H9 (cell line): ENCODE measurements around the gene LEF1. TPM values are rescaled to one million over a fixed set of nuclear protein-coding genes. Genes with fewer than 3 reads are reported as not detected.

Experiments used
- DNase-seq: peaks from one replicate; pipeline ENCODE4 v3.0.0-alpha.2; 2017
- H2AFZ ChIP-seq: one replicate; pipeline ENCODE4 v1.6.1; 2013; ENCODE audit warnings: mild to moderate bottlenecking, low read length, control low read depth, moderate library complexity
- H2AK5ac ChIP-seq: 2 replicates; pipeline ENCODE4 v1.6.1; 2013; ENCODE audit warnings: low read length, control low read depth, mixed read lengths; ENCODE audit not compliant: insufficient read length
- H2BK120ac ChIP-seq: one replicate; pipeline ENCODE4 v1.6.1; 2013; ENCODE audit warnings: low read depth, mild to moderate bottlenecking, low read length, control low read depth, inconsistent platforms; ENCODE audit not compliant: poor library complexity, severe bottlenecking
- H2BK12ac ChIP-seq: 2 replicates; pipeline ENCODE4 v1.6.1; 2013; ENCODE audit warnings: low read length, control low read depth, mixed read lengths, low read depth; ENCODE audit not compliant: insufficient read length
- H2BK15ac ChIP-seq: 2 replicates; pipeline ENCODE4 v1.6.1; 2013; ENCODE audit warnings: low read depth, low read length, control low read depth
- H2BK20ac ChIP-seq: one replicate; pipeline ENCODE4 v1.6.1; 2013; ENCODE audit warnings: low read depth, mild to moderate bottlenecking, low read length, control low read depth, inconsistent platforms; ENCODE audit not compliant: poor library complexity, severe bottlenecking
- H2BK5ac ChIP-seq: 2 replicates; pipeline ENCODE4 v1.6.1; 2013; ENCODE audit warnings: low read length, control low read depth, mixed read lengths; ENCODE audit not compliant: insufficient read length
- H3K14ac ChIP-seq: 2 replicates; pipeline ENCODE4 v1.6.1; 2013; ENCODE audit warnings: low read length, control low read depth; ENCODE audit not compliant: insufficient read depth
- H3K18ac ChIP-seq: 2 replicates; pipeline ENCODE4 v1.6.1; 2013; ENCODE audit warnings: low read depth, mild to moderate bottlenecking, mixed read lengths, low read length, control low read depth; ENCODE audit not compliant: insufficient read length
- H3K23ac ChIP-seq: 2 replicates; pipeline ENCODE4 v1.6.1; 2013; ENCODE audit warnings: low read length, control low read depth, mixed read lengths, low read depth; ENCODE audit not compliant: insufficient read length
- H3K23me2 ChIP-seq: 2 replicates; pipeline ENCODE4 v1.6.1; 2013; ENCODE audit warnings: low read depth, mild to moderate bottlenecking, mixed read lengths, low read length, control low read depth; ENCODE audit not compliant: insufficient read length, poor library complexity, severe bottlenecking
- H3K27ac ChIP-seq: 2 replicates; pipeline ENCODE4 v1.5.1; 2013; ENCODE audit warnings: low read length, control low read depth, mixed read lengths, low read depth; ENCODE audit not compliant: insufficient read length
- H3K27me3 ChIP-seq: 2 replicates; pipeline ENCODE4 v1.6.1; 2013; ENCODE audit warnings: low read length, control low read depth, inconsistent platforms; ENCODE audit not compliant: insufficient read depth
- H3K4ac ChIP-seq: 2 replicates; pipeline ENCODE4 v1.6.1; 2013; ENCODE audit warnings: low read depth, mild to moderate bottlenecking, control low read depth, inconsistent platforms, low read length, moderate library complexity
- H3K4me1 ChIP-seq: 2 replicates; pipeline ENCODE4 v1.6.1; 2013; ENCODE audit warnings: low read length, control low read depth, inconsistent platforms; ENCODE audit not compliant: insufficient read depth
- H3K4me2 ChIP-seq: 2 replicates; pipeline ENCODE4 v1.6.1; 2013; ENCODE audit warnings: low read length, control low read depth, mixed read lengths; ENCODE audit not compliant: insufficient read length, insufficient read depth
- H3K56ac ChIP-seq: 2 replicates; pipeline ENCODE4 v1.6.1; 2013; ENCODE audit warnings: low read depth, mild to moderate bottlenecking, mixed read lengths, low read length, control low read depth; ENCODE audit not compliant: insufficient read length
- H3K79me1 ChIP-seq: 2 replicates; pipeline ENCODE4 v1.6.1; 2013; ENCODE audit warnings: low read depth, mild to moderate bottlenecking, moderate library complexity, low read length, control low read depth, inconsistent platforms; ENCODE audit not compliant: insufficient read depth, poor library complexity, severe bottlenecking
- H3K79me2 ChIP-seq: 2 replicates; pipeline ENCODE4 v1.6.1; 2013; ENCODE audit warnings: low read length, control low read depth, inconsistent platforms; ENCODE audit not compliant: insufficient read depth
- H3K9ac ChIP-seq: 2 replicates; pipeline ENCODE4 v1.6.1; 2013; ENCODE audit warnings: low read length, control low read depth, mixed read lengths; ENCODE audit not compliant: insufficient read length; ENCODE audit errors: extremely low read depth
- H3K9me3 ChIP-seq: one replicate; pipeline ENCODE4 v1.6.1; 2013; ENCODE audit warnings: low read depth, low read length, inconsistent platforms; ENCODE audit not compliant: control insufficient read depth
- H3T11ph ChIP-seq: one replicate; pipeline ENCODE4 v1.6.1; 2013; ENCODE audit warnings: mild to moderate bottlenecking, low read length, control low read depth, inconsistent platforms
- H4K20me1 ChIP-seq: one replicate; pipeline ENCODE4 v1.6.1; 2013; ENCODE audit not compliant: control insufficient read depth, insufficient read length, insufficient read depth
- H4K5ac ChIP-seq: 2 replicates; pipeline ENCODE4 v1.6.1; 2013; ENCODE audit warnings: low read depth, mild to moderate bottlenecking, mixed read lengths, low read length, control low read depth; ENCODE audit not compliant: insufficient read length
- H4K8ac ChIP-seq: replicated peaks from 2 replicates; pipeline ENCODE4 v1.6.1; 2013; ENCODE audit warnings: low read length, control low read depth, mixed read lengths, low read depth; ENCODE audit not compliant: insufficient read length
- H4K91ac ChIP-seq: 2 replicates; pipeline ENCODE4 v1.6.1; 2013; ENCODE audit warnings: low read depth, mild to moderate bottlenecking, moderate library complexity, mixed read lengths, low read length, control low read depth; ENCODE audit not compliant: insufficient read length
- H3K27ac Mint-ChIP-seq, 3 experiments: 2 replicates in 2 of 3; 3 replicates in 1 of 3; pipeline ENCODE4 v1.8.0; 2020 to 2021; ENCODE audit warnings: mixed read lengths in 3 of 3, mild to moderate bottlenecking in 1 of 3, moderate library complexity in 1 of 3
- H3K27me3 Mint-ChIP-seq: 2 replicates; pipeline ENCODE4 v1.8.0; 2021; ENCODE audit warnings: low read depth, mild to moderate bottlenecking, moderate library complexity, mixed read lengths
- H3K36me3 Mint-ChIP-seq, 3 experiments: 2 replicates in 2 of 3; 3 replicates in 1 of 3; pipeline ENCODE4 v1.8.0; 2020 to 2021; ENCODE audit warnings: low read depth in 3 of 3, mixed read lengths in 3 of 3; ENCODE audit not compliant: insufficient read depth in 1 of 3
- H3K4me1 Mint-ChIP-seq, 2 experiments: 2 replicates each; pipeline ENCODE4 v1.8.0; 2020; ENCODE audit warnings: mixed read lengths in 2 of 2
- H3K4me3 Mint-ChIP-seq, 2 experiments: 2 replicates in 1 of 2; 3 replicates in 1 of 2; pipeline ENCODE4 v1.8.0; 2020 to 2021; ENCODE audit warnings: mild to moderate bottlenecking in 2 of 2, mixed read lengths in 2 of 2, moderate library complexity in 1 of 2
- H3K9me3 Mint-ChIP-seq, 2 experiments: 2 replicates in 1 of 2; 3 replicates in 1 of 2; pipeline ENCODE4 v1.8.0; 2020; ENCODE audit warnings: mild to moderate bottlenecking in 2 of 2, mixed read lengths in 2 of 2, moderate library complexity in 1 of 2
- WGBS: extraction: QIAGEN DNeasy Blood & Tissue Kit; methylation state at CpG from one replicate; pipeline ENCODE4 v1.1.7; 2013; ENCODE audit warnings: missing lambda C conversion rate, low lambda C conversion rate, mixed read lengths; ENCODE audit not compliant: insufficient read length; ENCODE audit errors: extremely low coverage; 5-methylcytosine and 5-hydroxymethylcytosine counted together
- total RNA-seq: library from RNA; stranded (reverse); gene quantifications from 2 replicates; pipeline ENCODE4 v1.2.1, GENCODE V29; 2021
- TF ChIP-seq, protein P1 (sequence below): fragments of 200-600 bp; sonication (generic); conservative IDR thresholded peaks from 3 replicates; pipeline ENCODE4 v1.8.0; 2021; ENCODE audit warnings: antibody characterized with exemption, mild to moderate bottlenecking

The LEF1 gene
- total RNA-seq, 1 experiment from 2014 or later, result 2.5 TPM

DNA sequence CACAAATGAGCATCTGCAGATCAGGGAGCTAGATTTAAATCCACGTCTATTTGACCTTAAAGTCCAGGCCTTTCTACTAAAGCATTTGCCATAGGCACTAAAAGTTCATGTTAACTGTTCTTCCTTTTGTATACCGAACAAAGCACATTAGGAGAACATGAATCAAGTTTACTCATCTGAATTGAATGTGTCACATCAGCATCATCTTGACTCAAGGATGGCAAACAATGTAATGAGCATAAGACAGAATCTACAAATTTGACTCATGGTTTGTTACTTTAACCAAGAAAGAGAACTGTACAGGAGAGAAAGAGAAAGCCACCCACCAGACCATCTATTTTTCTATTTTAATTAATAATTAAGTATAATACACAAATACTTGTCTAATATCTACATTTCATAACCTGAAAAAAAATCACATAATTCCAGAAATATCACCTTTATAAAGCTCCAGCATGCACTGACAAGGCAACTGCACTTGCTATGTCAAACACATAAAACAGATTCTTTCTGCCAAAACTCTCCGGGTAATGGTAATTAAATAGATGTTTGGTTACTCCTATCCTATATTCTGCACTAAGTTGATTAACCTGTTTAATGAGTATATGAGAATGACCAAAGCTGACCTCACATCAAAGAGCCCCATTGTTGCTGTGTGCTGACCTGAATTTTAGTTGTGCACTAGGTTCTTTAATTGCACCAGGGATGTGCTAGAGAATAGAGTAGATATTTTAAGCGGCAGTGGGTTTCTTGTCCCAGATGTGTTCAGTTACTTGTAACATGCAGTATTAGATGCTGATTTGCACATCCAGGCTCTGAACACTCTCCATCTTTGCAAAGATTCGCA is 42.5 kb upstream of the LEF1 start:
- Histone ChIP-seq H3K23ac (no peak overlapping the region), H4K20me1 (no peaks in the 10 kb centered on the region), H3K79me2 (no peaks in the 10 kb centered on the region), H3K18ac (no peak overlapping the region), H3T11ph (no peak overlapping the region), H2BK5ac (no peak overlapping the region), H3K4me2 (no peak overlapping the region), H3K27ac (no peak overlapping the region), H2BK120ac (no peak overlapping the region), H3K4me1 (peaks cover 2% of the 10 kb centered on the region; the same call in 1 of the 2 replicates), H3K79me1 (no peaks in the 10 kb centered on the region), H3K56ac (no peak overlapping the region), H3K27me3 (no peaks in the 10 kb centered on the region; the same call in 1 of the 2 replicates), H4K8ac (no peak overlapping the region), H3K9me3 (no peaks in the 10 kb centered on the region), H2AFZ (no peak overlapping the region), H4K91ac (no peak overlapping the region), H2BK20ac (no peak overlapping the region), H3K4ac (no peak overlapping the region), H2AK5ac (no peak overlapping the region), H3K9ac (no peak overlapping the region), H3K14ac (no peak overlapping the region), H2BK12ac (no peak overlapping the region), H3K23me2 (no peaks in the 10 kb centered on the region), H2BK15ac (no peak overlapping the region), H4K5ac (no peak overlapping the region)
- no peak overlapping the region for H3K4me3 Mint-ChIP-seq
- WGBS, result no CpG with 5 or more reads among the region's 5 CpGs
- TF ChIP-seq, protein P1, sequence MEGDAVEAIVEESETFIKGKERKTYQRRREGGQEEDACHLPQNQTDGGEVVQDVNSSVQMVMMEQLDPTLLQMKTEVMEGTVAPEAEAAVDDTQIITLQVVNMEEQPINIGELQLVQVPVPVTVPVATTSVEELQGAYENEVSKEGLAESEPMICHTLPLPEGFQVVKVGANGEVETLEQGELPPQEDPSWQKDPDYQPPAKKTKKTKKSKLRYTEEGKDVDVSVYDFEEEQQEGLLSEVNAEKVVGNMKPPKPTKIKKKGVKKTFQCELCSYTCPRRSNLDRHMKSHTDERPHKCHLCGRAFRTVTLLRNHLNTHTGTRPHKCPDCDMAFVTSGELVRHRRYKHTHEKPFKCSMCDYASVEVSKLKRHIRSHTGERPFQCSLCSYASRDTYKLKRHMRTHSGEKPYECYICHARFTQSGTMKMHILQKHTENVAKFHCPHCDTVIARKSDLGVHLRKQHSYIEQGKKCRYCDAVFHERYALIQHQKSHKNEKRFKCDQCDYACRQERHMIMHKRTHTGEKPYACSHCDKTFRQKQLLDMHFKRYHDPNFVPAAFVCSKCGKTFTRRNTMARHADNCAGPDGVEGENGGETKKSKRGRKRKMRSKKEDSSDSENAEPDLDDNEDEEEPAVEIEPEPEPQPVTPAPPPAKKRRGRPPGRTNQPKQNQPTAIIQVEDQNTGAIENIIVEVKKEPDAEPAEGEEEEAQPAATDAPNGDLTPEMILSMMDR, result no peak
- H3K27ac Mint-ChIP-seq, result no peak overlapping the region
- no peaks in the 10 kb centered on the region for H3K36me3 Mint-ChIP-seq
- no peak for DNase-seq
- H3K9me3 Mint-ChIP-seq, result no peaks in the 10 kb centered on the region
- peaks cover 5% of the 10 kb centered on the region in 2 experiments; a peak in 2 of 4 replicates for H3K4me1 Mint-ChIP-seq
- peaks cover 29% of the 10 kb centered on the region for H3K27me3 Mint-ChIP-seq
